ENCODE results near the gene SNX8. TPM values are rescaled to one million over a fixed set of nuclear protein-coding genes. Genes with fewer than 3 reads are reported as not detected.
A peak's percentile ranks its signal among the peaks of the same experiment; 100 is the strongest.

The SNX8 gene
- total RNA-seq, 2 experiments from 2014 or later, result 28.3 to 35.8 TPM

DNA sequence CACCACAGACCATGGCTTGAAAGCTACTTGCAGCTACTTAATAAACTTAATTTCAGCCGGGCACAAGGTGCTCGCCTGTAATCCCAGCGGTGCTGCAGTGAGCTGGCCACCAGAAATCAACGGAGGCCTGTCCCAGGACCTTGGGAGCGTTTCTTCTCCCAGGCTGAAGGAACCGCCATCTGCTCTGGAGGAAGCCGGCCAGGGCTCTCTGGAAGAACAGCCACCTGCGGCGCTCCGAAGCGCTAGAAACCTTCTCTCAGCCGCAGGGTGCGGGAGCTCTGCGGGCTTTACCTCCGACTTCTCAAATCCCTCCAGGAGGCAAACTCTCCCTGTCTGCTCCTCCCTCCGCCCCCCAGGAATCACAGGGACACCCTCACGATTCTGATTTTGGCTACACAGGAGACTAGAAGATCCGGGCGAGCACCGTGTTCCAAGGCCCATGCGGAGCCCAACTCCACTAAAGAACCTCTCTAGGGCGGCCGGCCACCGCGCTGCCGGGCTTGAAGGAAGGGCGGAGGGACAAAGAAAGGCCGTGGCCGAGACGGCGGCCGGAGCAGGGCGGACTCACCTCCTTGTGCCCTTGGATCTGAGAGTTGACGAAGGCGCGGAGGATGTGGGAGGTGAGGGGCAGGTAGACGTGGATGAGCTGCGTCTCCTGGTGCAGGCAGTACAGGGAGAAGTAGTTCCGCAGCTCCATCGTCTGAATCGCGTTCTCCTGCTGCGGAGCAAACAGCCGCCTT is 57.8 kb downstream of the SNX8 start:
- H3K9me3 Mint-ChIP-seq (ENCODE audit: insufficient read depth), result no peaks in the 10 kb centered on the region
- no peak overlapping the region for H3K27ac Mint-ChIP-seq
- ChIA-PET CTCF (no interaction called here), POLR2A (interaction anchor here (1.1 kb wide), 1 partner anchor 8 kb away, joined by 4 read pairs; no protein-coding TSS in a partner anchor)
- no peaks in the 10 kb centered on the region for H3K27me3 Mint-ChIP-seq (ENCODE audit: low read depth)
- H3K36me3 Mint-ChIP-seq (ENCODE audit: low read depth), result peaks cover 14% of the 10 kb centered on the region
- ATAC-seq (no peak), DNase-seq (no peak)
- peaks cover 28% of the 10 kb centered on the region for H3K4me1 Mint-ChIP-seq (ENCODE audit: low read depth)
- H3K4me3 Mint-ChIP-seq, result no peak overlapping the region

- ChIA-PET POLR2A (interaction anchor here (0.5 to 0.7 kb wide), 2 partner anchors 35 to 426 kb away, joined by 4 to 5 read pairs; no protein-coding TSS in a partner anchor), CTCF (interaction anchor here (1.2 kb wide), 1 partner anchor 10 kb away, joined by 3 read pairs; no protein-coding TSS in a partner anchor)
- Mint-ChIP-seq H3K36me3 (ENCODE audit: low read depth) (peaks cover 21% of the 10 kb centered on the region), H3K27me3 (ENCODE audit: low read depth) (no peaks in the 10 kb centered on the region), H3K4me3 (no peak overlapping the region), H3K9me3 (ENCODE audit: insufficient read depth) (no peaks in the 10 kb centered on the region), H3K27ac (peak overlapping the region; percentile 22), H3K4me1 (ENCODE audit: low read depth) (peaks cover 32% of the 10 kb centered on the region)
- DNase-seq, result no peak
- ATAC-seq, result no peak
These were observed 58.8 kb downstream of the SNX8 start for GRCh38 chr7:2255145-2256139.

- CTCF ChIA-PET, result interaction anchor here (1.2 kb wide), 1 partner anchor 10 kb away, joined by 3 read pairs; no protein-coding TSS in a partner anchor
- DNase-seq (no peak), ATAC-seq (no peak)
- Mint-ChIP-seq H3K4me3 (no peak overlapping the region), H3K27me3 (ENCODE audit: low read depth) (no peaks in the 10 kb centered on the region), H3K36me3 (ENCODE audit: low read depth) (peaks cover 25% of the 10 kb centered on the region), H3K9me3 (ENCODE audit: insufficient read depth) (no peaks in the 10 kb centered on the region), H3K4me1 (ENCODE audit: low read depth) (peaks cover 35% of the 10 kb centered on the region), H3K27ac (no peak overlapping the region)
- POLR2A ChIA-PET, result interaction anchor here (0.5 to 0.7 kb wide), 3 partner anchors 13 to 427 kb away, joined by 4 to 5 read pairs (median 4); no protein-coding TSS in a partner anchor
These were observed 59.7 kb downstream of the SNX8 start for GRCh38 chr7:2254429-2255144.

DNA sequence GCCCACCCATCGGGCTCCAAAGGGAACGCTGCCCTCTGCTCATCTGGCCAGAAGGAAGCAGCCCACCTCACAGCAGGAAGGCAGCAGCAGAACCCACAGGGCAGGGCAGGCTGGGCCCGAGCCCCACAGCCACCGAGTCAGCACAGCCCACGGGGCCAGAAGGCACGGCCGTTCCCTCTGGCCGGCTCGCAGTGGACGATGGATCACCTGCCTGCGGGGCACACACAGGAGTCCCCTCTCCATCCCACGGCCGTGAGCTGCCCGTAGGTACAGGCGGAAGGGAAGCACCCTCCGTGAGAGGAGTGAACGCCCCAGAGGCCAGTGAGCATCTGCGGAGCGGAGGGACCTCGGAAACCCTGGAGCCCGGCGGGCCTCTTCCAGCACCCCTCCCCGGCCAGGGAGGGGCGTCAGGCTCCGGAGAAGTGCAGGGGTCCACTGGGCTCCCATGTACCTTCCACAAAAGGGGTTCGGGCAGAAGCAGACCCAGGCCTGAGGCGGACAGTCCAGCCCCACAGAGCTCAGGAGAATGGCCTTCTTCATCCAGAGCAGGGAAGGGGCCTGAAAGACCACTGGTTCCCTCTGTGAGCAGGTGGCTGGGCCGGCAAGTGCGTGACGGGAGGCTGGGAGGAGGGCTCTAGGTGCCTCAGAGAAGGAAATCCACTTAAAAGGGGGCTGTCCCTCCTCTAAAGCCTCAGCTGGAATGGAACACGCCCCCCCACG is 60.6 kb downstream of the SNX8 start:
- peaks cover 40% of the 10 kb centered on the region for H3K4me1 Mint-ChIP-seq (ENCODE audit: low read depth)
- H3K9me3 Mint-ChIP-seq (ENCODE audit: insufficient read depth), result no peaks in the 10 kb centered on the region
- POLR2A ChIA-PET, result interaction anchor here (1.0 kb wide), 1 partner anchor 47 kb away, joined by 3 read pairs; no protein-coding TSS in a partner anchor

GRCh38 chr7:2253021-2253420 is 61.2 kb downstream of the SNX8 start:
- Mint-ChIP-seq H3K9me3 (ENCODE audit: insufficient read depth) (no peaks in the 10 kb centered on the region), H3K27ac (peak overlapping the region; percentile 77), H3K4me3 (no peak overlapping the region), H3K27me3 (ENCODE audit: low read depth) (no peaks in the 10 kb centered on the region), H3K36me3 (ENCODE audit: low read depth) (peaks cover 38% of the 10 kb centered on the region), H3K4me1 (ENCODE audit: low read depth) (peaks cover 47% of the 10 kb centered on the region)
- DNase-seq (no peak), ATAC-seq (no peak)
- ChIA-PET CTCF (no interaction called here), POLR2A (interaction anchor here (1.0 kb wide), 1 partner anchor 48 kb away, joined by 3 read pairs; no protein-coding TSS in a partner anchor)

More for the DNA sequence above, 60.6 kb downstream of the SNX8 start:
- no peak overlapping the region for H3K4me3 Mint-ChIP-seq
- no peak overlapping the region for H3K27ac Mint-ChIP-seq
- CTCF ChIA-PET, result no interaction called here
- no peak for ATAC-seq
- peaks cover 33% of the 10 kb centered on the region for H3K36me3 Mint-ChIP-seq (ENCODE audit: low read depth)
- DNase-seq, result no peak
- no peaks in the 10 kb centered on the region for H3K27me3 Mint-ChIP-seq (ENCODE audit: low read depth)

GRCh38 chr7:2251841-2252771 is 62.1 kb downstream of the SNX8 start:
- CTCF ChIA-PET, result no interaction called here
- Mint-ChIP-seq H3K36me3 (ENCODE audit: low read depth) (peaks cover 39% of the 10 kb centered on the region), H3K4me3 (no peak overlapping the region), H3K27ac (peak overlapping the region; percentile 66), H3K9me3 (ENCODE audit: insufficient read depth) (no peaks in the 10 kb centered on the region), H3K27me3 (ENCODE audit: low read depth) (no peaks in the 10 kb centered on the region), H3K4me1 (ENCODE audit: low read depth) (peaks cover 53% of the 10 kb centered on the region)
- DNase-seq (peak; percentile 31), ATAC-seq (no peak)
- POLR2A ChIA-PET, result no interaction called here

DNA sequence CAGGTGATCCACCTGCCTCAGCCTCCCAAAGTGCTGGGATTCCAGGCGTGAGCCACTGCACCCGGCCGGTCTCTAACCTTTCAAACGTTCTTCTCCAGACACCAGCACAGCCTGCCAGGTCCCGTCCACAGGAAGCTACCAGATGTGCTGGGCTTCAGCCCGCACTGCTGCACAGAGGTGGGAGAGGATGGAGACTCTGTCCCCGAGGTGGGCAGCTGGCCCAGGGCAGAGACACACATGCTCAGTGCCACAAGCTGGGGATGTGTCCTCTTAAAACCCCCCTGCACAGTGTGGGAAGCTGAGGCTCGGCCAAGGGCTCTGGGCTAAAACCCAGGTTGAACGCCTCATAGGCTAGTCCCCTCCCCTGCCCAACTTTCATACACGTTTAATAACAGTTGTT is 62.9 kb downstream of the SNX8 start:
- Mint-ChIP-seq H3K36me3 (ENCODE audit: low read depth) (peaks cover 37% of the 10 kb centered on the region), H3K4me3 (no peak overlapping the region), H3K27ac (peak overlapping the region; percentile 52), H3K9me3 (ENCODE audit: insufficient read depth) (no peaks in the 10 kb centered on the region), H3K27me3 (ENCODE audit: low read depth) (no peaks in the 10 kb centered on the region), H3K4me1 (ENCODE audit: low read depth) (peaks cover 55% of the 10 kb centered on the region)
- no peak for ATAC-seq
- no peak for DNase-seq
- CTCF ChIA-PET, result interaction anchor here (1.1 kb wide), 1 partner anchor 97 kb away, joined by 4 read pairs; no protein-coding TSS in a partner anchor
- POLR2A ChIA-PET, result interaction anchor here (0.6 kb wide), 1 partner anchor 9 kb away, joined by 4 read pairs; the partner anchor contains the start of genes MRM2 and NUDT1

DNA sequence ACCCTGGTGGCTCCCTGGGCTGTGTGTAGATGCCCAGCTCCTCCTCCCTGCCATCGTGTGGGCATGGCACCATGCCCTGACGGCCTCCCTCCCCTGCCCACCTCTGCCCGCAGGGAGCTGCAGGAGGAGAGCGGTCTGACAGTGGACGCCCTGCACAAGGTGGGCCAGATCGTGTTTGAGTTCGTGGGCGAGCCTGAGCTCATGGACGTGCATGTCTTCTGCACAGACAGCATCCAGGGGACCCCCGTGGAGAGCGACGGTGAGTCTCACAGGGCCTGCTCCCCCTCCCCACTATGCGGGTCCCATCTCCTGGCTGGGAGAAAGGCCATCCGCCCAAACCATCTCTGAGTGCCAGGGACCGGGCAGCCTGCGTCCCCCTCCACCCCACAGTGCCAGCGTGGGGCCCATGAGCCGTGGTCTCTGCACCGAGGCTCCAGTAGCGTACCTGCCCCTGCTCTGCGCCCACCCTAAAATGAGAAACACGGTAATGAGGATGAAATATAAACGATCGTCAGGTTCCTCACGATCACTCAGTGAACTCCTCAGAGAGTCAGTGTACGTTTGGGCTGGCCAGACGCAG is 64.4 kb downstream of the SNX8 start:
- ChIA-PET POLR2A (interaction anchor here (0.6 to 1.0 kb wide), 3 partner anchors 104 to 464 kb away, joined by 3 to 4 read pairs (median 3); no protein-coding TSS in a partner anchor), CTCF (interaction anchor here (1.4 to 2.3 kb wide), 4 partner anchors 12 to 455 kb away, joined by 3 to 9 read pairs (median 7); no protein-coding TSS in a partner anchor)
- DNase-seq (no peak), ATAC-seq (no peak)
- peak overlapping the region; percentile 71 for H3K4me3 Mint-ChIP-seq
- no peaks in the 10 kb centered on the region for H3K27me3 Mint-ChIP-seq (ENCODE audit: low read depth)
- H3K27ac Mint-ChIP-seq, result peak overlapping the region; percentile 82
- H3K9me3 Mint-ChIP-seq (ENCODE audit: insufficient read depth), result no peaks in the 10 kb centered on the region
- H3K36me3 Mint-ChIP-seq (ENCODE audit: low read depth), result peaks cover 42% of the 10 kb centered on the region
- H3K4me1 Mint-ChIP-seq (ENCODE audit: low read depth), result peaks cover 63% of the 10 kb centered on the region

DNA sequence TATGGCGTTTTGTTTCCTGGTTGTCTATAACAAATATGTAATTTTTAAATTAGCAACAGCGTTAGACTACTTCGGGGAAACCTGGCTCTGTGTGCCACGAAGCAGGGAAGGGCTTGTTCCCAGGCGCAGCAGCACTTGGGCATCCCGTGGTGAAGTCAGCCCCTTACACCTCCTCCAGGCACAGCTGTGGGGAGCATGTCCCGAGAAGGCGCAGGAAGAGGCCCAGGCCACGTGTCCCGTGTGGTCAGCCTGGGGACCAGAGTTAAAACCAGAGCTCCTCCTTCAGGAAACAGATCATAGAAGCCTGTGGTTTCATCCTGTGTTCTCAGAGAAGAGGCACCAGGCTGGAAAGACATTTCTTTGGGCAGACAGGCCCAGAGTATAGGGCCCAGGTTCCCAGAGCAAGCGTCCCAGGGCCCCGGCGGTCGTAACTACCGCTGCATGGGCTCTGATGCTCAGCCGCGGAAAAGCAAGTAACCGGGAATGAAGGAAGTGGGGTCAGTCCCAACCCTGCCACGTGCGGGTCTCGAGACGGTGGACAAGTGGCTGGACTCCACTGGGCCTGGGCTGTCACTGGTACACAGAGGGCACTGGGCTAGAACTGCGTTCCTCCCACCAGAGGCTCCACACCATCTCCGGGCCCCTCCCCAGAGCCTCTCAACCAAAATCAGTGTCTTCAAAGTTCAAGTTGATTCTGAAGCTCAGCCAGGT is 65.1 kb downstream of the SNX8 start:
- H3K4me3 Mint-ChIP-seq, result peak overlapping the region; percentile 71

More for the DNA sequence above, 65.1 kb downstream of the SNX8 start:
- peak; percentile 60 for DNase-seq
- ATAC-seq, result peak; percentile 60
- ChIA-PET POLR2A (interaction anchor here (0.5 to 1.0 kb wide), 5 partner anchors 8 to 464 kb away, joined by 3 to 4 read pairs (median 3); no protein-coding TSS in a partner anchor), CTCF (interaction anchor here (1.2 to 2.3 kb wide), 5 partner anchors 13 to 454 kb away, joined by 3 to 9 read pairs (median 5); no protein-coding TSS in a partner anchor)
- H3K36me3 Mint-ChIP-seq (ENCODE audit: low read depth), result peaks cover 45% of the 10 kb centered on the region
- peaks cover 62% of the 10 kb centered on the region for H3K4me1 Mint-ChIP-seq (ENCODE audit: low read depth)
- peak overlapping the region; percentile 82 for H3K27ac Mint-ChIP-seq
- H3K9me3 Mint-ChIP-seq (ENCODE audit: insufficient read depth), result no peaks in the 10 kb centered on the region
- no peaks in the 10 kb centered on the region for H3K27me3 Mint-ChIP-seq (ENCODE audit: low read depth)
